Measurements from ENCODE around the gene CHAF1B. TPM values are rescaled to one million over a fixed set of nuclear protein-coding genes. Genes with fewer than 3 reads are reported as not detected.

CHAF1B gene
- total and polyA plus RNA-seq, 9 of the 15 experiments (the other 6 are each of a cell fraction or from before 2014, with no cell fraction given), result 7.5 to 36.8 (median 21.0) TPM

GRCh38 chr21:36385233-36386030 is at the start of gene CHAF1B (continued):
- no peak; a peak in 1 of 4 replicates for TF ChIP-seq ZMIZ1 (IDR thresholded peaks at IDR 0.05; ENCODE audit: low read depth in 2 of 2, low read length in 2 of 2)
- TF ChIP-seq, protein P1, sequence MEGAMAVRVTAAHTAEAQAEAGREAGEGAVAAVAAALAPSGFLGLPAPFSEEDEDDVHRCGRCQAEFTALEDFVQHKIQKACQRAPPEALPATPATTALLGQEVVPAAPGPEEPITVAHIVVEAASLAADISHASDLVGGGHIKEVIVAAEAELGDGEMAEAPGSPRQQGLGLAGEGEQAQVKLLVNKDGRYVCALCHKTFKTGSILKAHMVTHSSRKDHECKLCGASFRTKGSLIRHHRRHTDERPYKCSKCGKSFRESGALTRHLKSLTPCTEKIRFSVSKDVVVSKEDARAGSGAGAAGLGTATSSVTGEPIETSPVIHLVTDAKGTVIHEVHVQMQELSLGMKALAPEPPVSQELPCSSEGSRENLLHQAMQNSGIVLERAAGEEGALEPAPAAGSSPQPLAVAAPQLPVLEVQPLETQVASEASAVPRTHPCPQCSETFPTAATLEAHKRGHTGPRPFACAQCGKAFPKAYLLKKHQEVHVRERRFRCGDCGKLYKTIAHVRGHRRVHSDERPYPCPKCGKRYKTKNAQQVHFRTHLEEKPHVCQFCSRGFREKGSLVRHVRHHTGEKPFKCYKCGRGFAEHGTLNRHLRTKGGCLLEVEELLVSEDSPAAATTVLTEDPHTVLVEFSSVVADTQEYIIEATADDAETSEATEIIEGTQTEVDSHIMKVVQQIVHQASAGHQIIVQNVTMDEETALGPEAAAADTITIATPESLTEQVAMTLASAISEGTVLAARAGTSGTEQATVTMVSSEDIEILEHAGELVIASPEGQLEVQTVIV (CRISPR knock-in tag; IDR thresholded peaks at IDR 0.05; ENCODE audit: borderline replicate concordance), result no peak
- no peak for TF ChIP-seq JUNB (CRISPR knock-in tag; conservative IDR thresholded peaks at IDR 0.05)
- TF ChIP-seq HLTF (IDR thresholded peaks at IDR 0.05), result no peak
- no peak for TF ChIP-seq MCM3 (IDR thresholded peaks at IDR 0.05)
- no peak for TF ChIP-seq ZNF347 (CRISPR knock-in tag; IDR thresholded peaks at IDR 0.05; ENCODE audit: low read depth)
- TF ChIP-seq RAD51 (IDR thresholded peaks at IDR 0.05; ENCODE audit: borderline replicate concordance, low read depth), result no peak
- no peak for TF ChIP-seq NUFIP1 (IDR thresholded peaks at IDR 0.05; ENCODE audit: partially characterized antibody)
- no peak for TF ChIP-seq HMBOX1 (IDR thresholded peaks at IDR 0.05)
- no peak for TF ChIP-seq PRPF4 (IDR thresholded peaks at IDR 0.05; ENCODE audit: insufficient read depth, low read depth, low read length, poor library complexity, severe bottlenecking)
- no peak for TF ChIP-seq NFYB (IDR thresholded peaks at IDR 0.05; ENCODE audit: extremely low read depth, insufficient read length)
- no peak for TF ChIP-seq SP2 (IDR thresholded peaks at IDR 0.05; ENCODE audit: extremely low read depth, low read depth, low read length, poor library complexity, severe bottlenecking)
- no peak for TF ChIP-seq ZNF23 (CRISPR knock-in tag; IDR thresholded peaks at IDR 0.05)
- TF ChIP-seq E2F8 (IDR thresholded peaks at IDR 0.05; ENCODE audit: low read depth, partially characterized antibody), result peak; percentile 87
- TF ChIP-seq, protein P2, sequence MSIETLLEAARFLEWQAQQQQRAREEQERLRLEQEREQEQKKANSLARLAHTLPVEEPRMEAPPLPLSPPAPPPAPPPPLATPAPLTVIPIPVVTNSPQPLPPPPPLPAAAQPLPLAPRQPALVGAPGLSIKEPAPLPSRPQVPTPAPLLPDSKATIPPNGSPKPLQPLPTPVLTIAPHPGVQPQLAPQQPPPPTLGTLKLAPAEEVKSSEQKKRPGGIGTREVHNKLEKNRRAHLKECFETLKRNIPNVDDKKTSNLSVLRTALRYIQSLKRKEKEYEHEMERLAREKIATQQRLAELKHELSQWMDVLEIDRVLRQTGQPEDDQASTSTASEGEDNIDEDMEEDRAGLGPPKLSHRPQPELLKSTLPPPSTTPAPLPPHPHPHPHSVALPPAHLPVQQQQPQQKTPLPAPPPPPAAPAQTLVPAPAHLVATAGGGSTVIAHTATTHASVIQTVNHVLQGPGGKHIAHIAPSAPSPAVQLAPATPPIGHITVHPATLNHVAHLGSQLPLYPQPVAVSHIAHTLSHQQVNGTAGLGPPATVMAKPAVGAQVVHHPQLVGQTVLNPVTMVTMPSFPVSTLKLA (conservative IDR thresholded peaks at IDR 0.05), result peak in 1 of 2 experiments; percentile 62; a peak in 3 of 4 replicates
